ENCODE measurements around the gene PAPPA2. TPM values are rescaled to one million over a fixed set of nuclear protein-coding genes. Genes with fewer than 3 reads are reported as not detected.
"Not testable (repeated sequence)": the region's sequence is repeated elsewhere in the genome, so short reads cannot be mapped to it uniquely, and the experiment has no call there.

The PAPPA2 gene
- total RNA-seq, 1 donor from 2014 or later: 0.07 TPM

GRCh38 chr1:176602388-176603004 lies 139.5 kb downstream of the PAPPA2 start:
- intact Hi-C loops (cut with micrococcal nuclease): no loop called here

- intact Hi-C loops (cut with micrococcal nuclease): no loop called here
These were observed 140.7 kb downstream of the PAPPA2 start for GRCh38 chr1:176603696-176604095.

GRCh38 chr1:176604461-176604860 lies 141.5 kb downstream of the PAPPA2 start:
- intact Hi-C loops (cut with micrococcal nuclease): no loop called here

- intact Hi-C loops (cut with micrococcal nuclease): no loop called here
These were observed 142.2 kb downstream of the PAPPA2 start for GRCh38 chr1:176605176-176605575.

GRCh38 chr1:176609556-176610408 lies 146.8 kb downstream of the PAPPA2 start:
- intact Hi-C loops (cut with micrococcal nuclease): no loop called here

- intact Hi-C loops (cut with micrococcal nuclease): no loop called here
These were observed 149.8 kb downstream of the PAPPA2 start for GRCh38 chr1:176612791-176613190.

- intact Hi-C loops (cut with micrococcal nuclease): no loop called here
These were observed 154.9 kb downstream of the PAPPA2 start for GRCh38 chr1:176617881-176618280.

GRCh38 chr1:176619261-176619660 lies 156.3 kb downstream of the PAPPA2 start:
- intact Hi-C loops (cut with micrococcal nuclease): no loop called here

GRCh38 chr1:176625365-176625764 lies 162.4 kb downstream of the PAPPA2 start:
- intact Hi-C loops (cut with micrococcal nuclease): no loop called here

- intact Hi-C loops (cut with micrococcal nuclease): no loop called here
These were observed 163.6 kb downstream of the PAPPA2 start for GRCh38 chr1:176626572-176627061.

GRCh38 chr1:176628775-176629174 lies 165.8 kb downstream of the PAPPA2 start:
- intact Hi-C loops (cut with micrococcal nuclease): no loop called here

GRCh38 chr1:176634733-176635132 lies 171.8 kb downstream of the PAPPA2 start:
- intact Hi-C loops (cut with micrococcal nuclease): not testable (repeated sequence)

- intact Hi-C loops (cut with micrococcal nuclease): no loop called here
These were observed 175.9 kb downstream of the PAPPA2 start for GRCh38 chr1:176638713-176639526.

GRCh38 chr1:176643536-176643935 lies 180.6 kb downstream of the PAPPA2 start:
- intact Hi-C loops (cut with micrococcal nuclease): no loop called here

- intact Hi-C loops (cut with micrococcal nuclease): no loop called here
These were observed 185.6 kb downstream of the PAPPA2 start for GRCh38 chr1:176648556-176648955.

- intact Hi-C loops (cut with micrococcal nuclease): no loop called here
These were observed 193.5 kb downstream of the PAPPA2 start for GRCh38 chr1:176656257-176656995.

- intact Hi-C loops (cut with micrococcal nuclease): no loop called here
These were observed 206.8 kb downstream of the PAPPA2 start for GRCh38 chr1:176669782-176670181.

- intact Hi-C loops (cut with micrococcal nuclease): no loop called here
These were observed 207.9 kb downstream of the PAPPA2 start for GRCh38 chr1:176670853-176671252.

- intact Hi-C loops (cut with micrococcal nuclease): no loop called here
These were observed 220.0 kb downstream of the PAPPA2 start for GRCh38 chr1:176682830-176683535.

Measured in T-helper 2 cell treated with Interferon-gamma antibody and Interleukin-4, amounts not matched to agents 100 ng/mL and 5 ng/mL, for 36 hours (primary cell).